Rectal smooth muscle tissue (tissue), 1 donor: ENCODE results near the gene NOCT.
A peak's percentile ranks its signal among the peaks of the same experiment; 100 is the strongest.
"Not testable (repeated sequence)": the region's sequence is repeated elsewhere in the genome, so short reads cannot be mapped to it uniquely, and the experiment has no call there.

Experiments used
- H3K27ac ChIP-seq: one replicate; pipeline ENCODE4 v1.7.0; 2013; ENCODE audit warnings: low read depth, low read length, inconsistent platforms
- H3K27me3 ChIP-seq: one replicate; pipeline ENCODE4 v1.7.0; 2013; ENCODE audit warnings: low read length; ENCODE audit not compliant: control insufficient read depth, insufficient read depth
- H3K36me3 ChIP-seq: one replicate; pipeline ENCODE4 v1.7.0; 2013; ENCODE audit warnings: low read length; ENCODE audit not compliant: control insufficient read depth, insufficient read depth
- H3K4me1 ChIP-seq: one replicate; pipeline ENCODE4 v1.7.0; 2013; ENCODE audit warnings: low read length; ENCODE audit not compliant: control insufficient read depth, insufficient read depth
- H3K4me3 ChIP-seq: one replicate; pipeline ENCODE4 v1.7.0; 2013; ENCODE audit warnings: low read length
- H3K9ac ChIP-seq: one replicate; pipeline ENCODE4 v1.7.0; 2013; ENCODE audit warnings: low read length

The NOCT gene

DNA sequence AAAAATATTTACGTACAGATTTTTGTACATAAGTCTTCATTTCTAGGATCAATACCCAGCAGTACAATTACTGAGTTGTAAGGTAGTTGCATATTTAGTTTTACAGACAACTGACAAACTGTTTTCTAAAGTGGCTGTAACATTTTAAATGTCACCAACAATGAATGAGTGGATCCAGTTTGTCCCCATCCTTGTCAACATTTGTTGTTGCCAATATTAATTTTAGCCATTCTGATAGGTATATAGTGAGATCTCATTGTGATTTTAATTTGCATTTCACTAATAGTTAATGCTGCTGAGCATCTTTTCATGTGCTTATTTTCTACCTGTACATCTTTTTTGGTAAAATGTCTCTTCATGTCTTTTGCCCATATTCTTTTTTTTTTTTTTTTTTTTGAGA is 30.9 kb upstream of the NOCT start:
- Histone ChIP-seq H3K27me3 (no peaks in the 10 kb centered on the region), H3K27ac (no peak overlapping the region), H3K4me1 (no peaks in the 10 kb centered on the region), H3K9ac (no peak overlapping the region), H3K36me3 (no peaks in the 10 kb centered on the region), H3K4me3 (no peak overlapping the region)

DNA sequence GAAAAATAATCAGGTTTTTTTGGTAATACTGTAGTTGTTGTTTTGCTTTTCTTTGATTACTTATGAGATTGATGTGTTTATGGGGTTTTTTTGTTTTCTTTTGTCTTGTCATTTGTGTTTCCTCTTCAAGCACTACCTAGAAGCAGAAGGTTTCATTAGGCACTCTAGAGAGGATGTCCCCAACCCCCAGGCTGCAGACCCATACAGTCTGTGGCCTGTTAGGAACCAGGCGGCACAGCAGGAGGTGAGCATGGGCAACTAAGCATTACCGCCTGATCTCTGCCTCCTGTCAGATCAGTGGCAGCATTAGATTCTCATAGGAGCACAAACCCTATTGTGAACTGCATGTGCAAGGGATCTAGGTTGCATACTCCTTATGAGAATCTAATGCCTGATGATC is 22.9 kb upstream of the NOCT start:
- no peaks in the 10 kb centered on the region for H3K36me3 ChIP-seq
- H3K4me3 ChIP-seq: no peak overlapping the region
- H3K9ac ChIP-seq: no peak overlapping the region
- no peak overlapping the region for H3K27ac ChIP-seq
- no peaks in the 10 kb centered on the region for H3K4me1 ChIP-seq
- no peaks in the 10 kb centered on the region for H3K27me3 ChIP-seq

DNA sequence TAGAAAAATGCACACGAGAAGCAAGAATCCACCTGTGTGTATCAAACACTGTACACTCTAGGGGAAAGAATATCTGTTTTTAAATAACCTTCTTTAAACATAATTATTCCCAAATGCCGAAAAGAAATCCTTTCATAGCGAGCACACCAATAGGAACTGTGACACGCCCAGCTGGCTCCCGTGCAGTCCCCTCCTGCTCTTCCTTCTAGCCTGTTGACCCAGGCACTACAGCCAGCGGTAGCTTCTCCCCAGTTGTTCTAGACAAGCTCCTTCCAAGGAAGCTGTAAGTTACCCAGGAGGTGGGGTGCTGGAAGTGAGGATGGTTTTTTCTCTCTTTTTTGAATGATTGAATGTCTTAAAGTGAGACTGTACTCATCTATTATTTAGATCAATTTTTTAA is 19.5 kb upstream of the NOCT start:
- Histone ChIP-seq H3K4me3 (no peak overlapping the region), H3K27me3 (no peaks in the 10 kb centered on the region), H3K27ac (no peak overlapping the region), H3K9ac (no peak overlapping the region), H3K4me1 (no peaks in the 10 kb centered on the region), H3K36me3 (no peaks in the 10 kb centered on the region)

DNA sequence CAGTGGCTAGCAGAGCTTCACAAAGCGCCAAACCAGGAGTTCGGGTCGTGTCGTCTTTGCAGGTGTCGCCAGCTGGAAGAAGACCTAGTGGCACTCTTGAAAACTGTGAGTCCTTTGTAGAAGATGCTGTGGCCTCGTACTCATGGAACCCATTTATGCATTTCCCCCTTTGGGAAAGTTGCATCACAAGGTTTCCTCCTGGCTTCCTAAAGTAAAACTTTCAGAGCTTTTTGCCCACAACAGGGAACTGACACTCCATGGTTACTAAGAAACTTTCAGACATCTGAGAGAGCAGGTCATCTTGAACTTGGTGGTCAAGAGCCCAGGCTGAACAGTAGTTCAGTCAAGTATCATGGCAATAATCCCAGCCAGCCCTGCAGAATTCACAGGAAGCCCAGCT is 15.9 kb upstream of the NOCT start:
- H3K4me1 ChIP-seq: no peaks in the 10 kb centered on the region
- H3K27me3 ChIP-seq: no peaks in the 10 kb centered on the region
- no peak overlapping the region for H3K9ac ChIP-seq
- no peaks in the 10 kb centered on the region for H3K36me3 ChIP-seq
- H3K27ac ChIP-seq: no peak overlapping the region
- no peak overlapping the region for H3K4me3 ChIP-seq

DNA sequence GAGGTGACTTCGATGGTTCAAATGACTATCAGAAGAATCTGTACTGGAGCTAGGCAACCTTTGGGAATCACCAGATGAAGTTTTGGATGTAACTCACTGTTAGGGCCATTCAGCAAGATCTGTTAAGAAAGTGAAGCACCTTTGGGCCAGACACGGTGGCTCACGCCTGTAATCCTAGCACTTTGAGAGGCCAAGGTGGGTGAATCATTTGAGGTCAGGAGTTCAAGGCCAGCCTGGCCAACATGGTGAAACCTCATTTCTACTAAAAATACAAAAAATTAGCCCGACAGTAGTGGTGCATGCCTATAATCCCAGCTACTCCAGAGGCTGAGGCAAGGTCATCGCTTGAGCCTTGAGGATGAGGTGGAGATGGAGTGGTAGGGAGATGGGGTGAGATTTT is 15.4 kb upstream of the NOCT start:
- H3K27me3 ChIP-seq, H3K4me3 ChIP-seq, H3K27ac ChIP-seq, H3K9ac ChIP-seq, H3K4me1 ChIP-seq, H3K36me3 ChIP-seq: not testable (repeated sequence)

DNA sequence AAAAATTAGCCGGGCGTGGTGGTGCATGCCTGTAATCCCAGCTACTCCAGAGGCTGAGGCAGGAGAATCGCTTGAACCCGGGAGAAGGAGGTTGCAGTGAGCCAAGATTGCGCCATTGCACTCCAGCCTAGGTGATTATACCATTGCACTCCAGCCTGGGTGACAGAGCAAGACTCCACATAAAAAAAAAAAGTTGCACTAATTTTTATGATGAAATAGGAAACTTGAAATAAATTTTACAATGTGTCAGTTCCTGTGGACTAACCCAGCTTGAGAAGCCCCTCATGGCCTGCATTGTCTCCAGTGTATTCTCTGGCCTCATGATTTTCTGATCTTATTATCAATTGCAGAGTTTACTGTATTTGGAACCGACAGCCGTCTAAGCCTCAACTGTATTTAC is 14.2 kb upstream of the NOCT start:
- H3K27me3 ChIP-seq, H3K27ac ChIP-seq, H3K4me1 ChIP-seq, H3K4me3 ChIP-seq, H3K9ac ChIP-seq, H3K36me3 ChIP-seq: not testable (repeated sequence)

DNA sequence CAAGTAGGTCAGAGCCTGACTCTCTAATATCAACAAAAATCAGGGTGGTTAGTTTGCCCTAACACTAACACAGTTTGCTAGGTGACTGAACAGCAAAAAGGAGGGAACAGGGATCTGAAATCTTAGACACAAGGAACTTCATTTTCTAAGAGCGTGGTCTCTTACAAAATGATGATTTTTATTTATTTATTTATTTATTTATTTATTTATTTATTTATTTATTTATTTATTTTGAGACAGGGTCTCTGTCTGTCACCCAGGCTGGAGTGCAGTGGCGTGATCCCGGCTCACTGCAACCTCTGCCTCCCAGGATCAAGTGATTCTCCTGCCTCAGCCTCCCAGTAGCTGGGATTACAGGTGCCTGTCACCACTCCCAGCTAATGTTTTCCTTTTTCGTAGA is 11.9 kb upstream of the NOCT start:
- not testable (repeated sequence) for H3K27ac ChIP-seq, H3K4me1 ChIP-seq, H3K27me3 ChIP-seq, H3K4me3 ChIP-seq, H3K36me3 ChIP-seq, H3K9ac ChIP-seq

DNA sequence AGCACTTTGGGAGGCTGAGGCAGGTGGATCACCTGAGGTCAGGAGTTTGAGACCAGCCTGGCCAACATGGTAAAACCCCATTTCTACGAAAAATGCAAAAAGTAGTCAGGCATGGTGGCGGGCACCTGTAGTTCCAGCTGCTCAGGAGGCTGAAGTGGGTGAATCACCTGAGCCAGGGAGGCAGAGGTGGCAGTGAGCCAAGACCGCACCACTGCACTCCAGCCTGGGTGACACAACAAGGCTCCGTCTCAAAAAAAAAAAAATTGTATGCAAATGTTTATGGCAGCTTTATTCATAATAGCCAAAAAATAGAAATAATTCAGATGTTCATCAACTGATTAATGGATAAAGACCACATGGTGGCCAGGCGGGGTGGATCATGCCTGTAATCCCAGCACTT is 9.8 kb upstream of the NOCT start:
- no peak overlapping the region for H3K4me3 ChIP-seq
- no peaks in the 10 kb centered on the region for H3K4me1 ChIP-seq
- H3K9ac ChIP-seq: no peak overlapping the region
- no peak overlapping the region for H3K27ac ChIP-seq
- H3K27me3 ChIP-seq: no peaks in the 10 kb centered on the region
- no peaks in the 10 kb centered on the region for H3K36me3 ChIP-seq

DNA sequence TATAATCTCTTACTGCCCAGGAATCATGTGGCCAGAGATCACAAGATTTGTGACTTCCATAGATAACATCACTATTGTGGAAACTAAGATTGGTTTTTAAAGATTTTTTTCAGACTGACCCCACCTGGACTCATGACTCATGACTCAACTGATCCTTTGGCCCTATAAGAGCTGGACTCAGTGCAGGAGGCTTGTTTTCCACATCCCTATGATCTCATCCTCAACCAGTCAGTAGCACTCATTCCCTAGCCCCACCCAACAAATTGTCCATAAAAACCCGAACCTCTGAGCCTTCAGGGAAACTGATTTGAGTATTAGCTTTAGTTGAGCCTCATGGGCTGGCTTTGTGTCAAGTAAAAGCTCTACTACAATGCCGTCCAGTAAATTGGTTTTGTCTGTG is 7.9 kb upstream of the NOCT start:
- Histone ChIP-seq H3K9ac (no peak overlapping the region), H3K36me3 (no peaks in the 10 kb centered on the region), H3K27ac (no peak overlapping the region), H3K4me3 (no peak overlapping the region), H3K4me1 (no peaks in the 10 kb centered on the region), H3K27me3 (no peaks in the 10 kb centered on the region)

DNA sequence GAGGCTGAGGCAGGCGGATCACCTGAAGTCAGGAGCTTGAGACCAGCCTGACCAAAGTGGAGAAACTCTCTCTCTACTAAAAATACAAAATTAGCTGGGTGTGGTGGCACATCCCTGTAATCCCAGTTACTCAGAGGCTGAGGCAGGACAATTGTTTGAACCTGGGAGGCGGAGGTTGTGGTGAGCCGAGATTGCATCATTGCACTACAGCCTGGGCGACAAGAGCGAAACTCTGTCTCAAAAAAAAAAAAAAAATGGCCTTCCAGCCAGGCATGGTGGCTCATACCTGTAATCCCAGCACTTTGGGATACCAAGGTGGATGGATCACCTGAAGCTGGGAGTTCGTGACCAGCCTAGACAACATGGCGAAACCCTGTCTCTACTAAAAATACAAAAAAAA is 7.3 kb upstream of the NOCT start:
- H3K27ac ChIP-seq, H3K36me3 ChIP-seq, H3K27me3 ChIP-seq, H3K4me1 ChIP-seq, H3K4me3 ChIP-seq, H3K9ac ChIP-seq: not testable (repeated sequence)

DNA sequence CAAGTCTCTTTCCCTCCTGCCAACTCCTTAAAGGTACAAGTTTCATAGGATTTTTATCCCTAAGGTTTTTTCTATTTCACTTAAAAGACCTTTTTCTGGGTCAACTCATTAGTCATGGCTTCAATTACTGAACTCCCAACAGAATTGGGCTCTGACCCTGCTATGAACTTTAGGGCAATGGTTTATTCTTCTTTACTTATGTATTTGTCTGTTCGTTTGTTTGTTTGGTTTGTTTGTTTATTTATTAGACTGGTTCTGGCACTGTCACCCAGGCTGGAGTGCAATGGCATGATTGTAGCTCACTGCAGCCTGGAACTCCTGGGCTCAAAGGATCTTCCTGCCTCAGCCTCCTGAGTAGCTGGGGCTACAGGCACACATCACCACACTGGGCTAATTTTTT is 5.9 kb upstream of the NOCT start:
- H3K27ac ChIP-seq: no peak overlapping the region
- no peak overlapping the region for H3K4me3 ChIP-seq
- H3K36me3 ChIP-seq: no peaks in the 10 kb centered on the region
- H3K9ac ChIP-seq: no peak overlapping the region
- H3K27me3 ChIP-seq: no peaks in the 10 kb centered on the region
- peaks cover 2% of the 10 kb centered on the region for H3K4me1 ChIP-seq

DNA sequence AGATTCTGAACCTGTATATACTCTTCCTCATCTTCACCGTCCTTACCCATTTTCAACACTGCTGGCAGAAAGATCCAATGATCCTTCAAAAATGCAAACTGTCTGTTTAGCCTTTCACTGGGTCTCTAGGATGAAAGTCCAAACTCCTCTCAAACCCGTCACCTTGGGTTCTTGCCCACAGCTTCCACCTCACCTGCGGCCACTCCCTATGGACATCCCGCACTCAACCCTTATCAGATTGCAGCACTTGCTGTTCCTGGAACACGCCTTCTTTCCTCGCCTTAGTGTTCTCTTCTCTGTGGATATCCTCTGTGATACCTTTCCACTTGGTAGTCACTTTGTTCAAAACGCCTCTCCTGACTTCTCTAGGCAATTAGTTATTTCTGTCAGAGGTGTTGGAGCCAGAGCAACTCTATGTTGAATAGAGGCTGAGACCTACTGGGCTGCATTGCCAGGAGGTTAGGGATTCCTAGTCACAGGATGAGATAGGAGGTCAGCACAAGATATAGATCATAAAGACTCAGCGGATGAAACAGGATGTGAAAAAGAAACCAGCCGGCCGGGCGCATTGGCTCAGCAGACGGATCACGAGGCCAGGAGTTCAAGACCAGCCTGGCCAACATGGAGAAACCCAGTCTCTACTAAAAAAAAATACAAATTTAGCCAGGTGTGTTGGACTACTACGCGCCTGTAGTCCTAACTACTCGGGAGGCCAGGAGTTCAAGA is 4.2 kb upstream of the NOCT start:
- Histone ChIP-seq H3K4me3 (no peak overlapping the region), H3K4me1 (peaks cover 2% of the 10 kb centered on the region), H3K9ac (no peak overlapping the region), H3K27ac (no peak overlapping the region), H3K36me3 (no peaks in the 10 kb centered on the region), H3K27me3 (no peaks in the 10 kb centered on the region)

DNA sequence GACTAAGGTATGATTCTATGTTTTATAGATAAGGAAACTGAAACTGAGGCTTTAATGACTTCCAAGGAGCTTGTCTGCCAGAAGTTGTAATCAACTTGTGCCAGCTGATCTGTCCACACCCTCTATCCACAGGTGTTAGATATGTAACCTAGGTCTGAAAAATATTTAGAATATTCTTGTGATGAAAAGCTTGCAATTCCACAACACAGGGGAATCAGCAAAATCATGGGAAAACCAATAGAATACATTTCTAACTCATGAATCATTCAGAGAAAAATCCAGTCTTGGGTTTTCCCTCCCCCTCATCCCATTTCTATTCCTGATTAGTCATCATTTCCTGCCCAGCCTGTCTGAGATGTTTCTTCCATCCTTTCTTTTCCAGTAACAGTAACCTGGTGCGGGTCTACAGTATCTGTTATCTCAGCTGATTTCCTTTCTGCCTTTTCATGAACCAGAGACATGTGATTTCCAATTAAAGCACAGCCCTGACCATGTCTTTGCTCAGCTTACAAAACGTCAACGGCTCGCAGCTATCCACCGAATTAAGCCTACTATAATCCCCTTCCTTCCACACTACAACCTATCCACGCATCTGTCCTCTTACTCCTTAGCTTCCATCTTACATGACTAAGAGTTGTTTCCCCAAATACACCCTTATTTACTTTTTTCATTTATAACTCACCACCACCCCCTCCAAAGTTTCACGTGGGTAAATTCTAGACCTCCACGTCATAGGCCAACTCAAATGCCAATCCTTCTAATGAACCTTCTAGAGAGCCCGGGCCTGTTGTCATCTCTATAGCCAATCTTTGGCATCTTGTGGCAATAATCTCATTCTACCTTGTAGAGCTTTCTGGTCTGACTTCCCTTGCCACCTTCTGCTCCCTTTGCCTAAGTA is 961 bp upstream of the NOCT start:
- H3K4me1 ChIP-seq: peaks cover 2% of the 10 kb centered on the region
- H3K9ac ChIP-seq: peak overlapping the region; percentile 35
- H3K4me3 ChIP-seq: peak overlapping the region; percentile 70
- H3K36me3 ChIP-seq: no peaks in the 10 kb centered on the region
- no peaks in the 10 kb centered on the region for H3K27me3 ChIP-seq
- peak overlapping the region; percentile 80 for H3K27ac ChIP-seq
